ENCODE measurements around the gene PLEKHD1.
"Not testable (repeated sequence)": the region's sequence is repeated elsewhere in the genome, so short reads cannot be mapped to it uniquely, and the experiment has no call there.

Gene PLEKHD1

GRCh38 chr14:69484444-69485314 is at the start of gene PLEKHD1:
Gene PLEKHD1 (plus strand): TSS chr14:69484728. CDS start chr14:69484966, 238 bp downstream.
- no peak for DNase-seq

- no peak for DNase-seq
These were observed 44.8 kb upstream of the PLEKHD1 start for GRCh38 chr14:69439521-69440270.

- no peak for DNase-seq
These were observed 42.6 kb upstream of the PLEKHD1 start for GRCh38 chr14:69441948-69442347.

- no peak for DNase-seq
These were observed 41.2 kb upstream of the PLEKHD1 start for GRCh38 chr14:69443296-69443805.

GRCh38 chr14:69449216-69449615 is 35.3 kb upstream of the PLEKHD1 start:
- no peak for DNase-seq

- no peak for DNase-seq
These were observed 32.6 kb upstream of the PLEKHD1 start for GRCh38 chr14:69451941-69452340.

- no peak for DNase-seq
These were observed 26.2 kb upstream of the PLEKHD1 start for GRCh38 chr14:69458350-69458749.

- no peak for DNase-seq
These were observed 25.4 kb upstream of the PLEKHD1 start for GRCh38 chr14:69459122-69459521.

GRCh38 chr14:69460093-69460701 is 24.3 kb upstream of the PLEKHD1 start:
- DNase-seq: no peak

- DNase-seq: no peak
These were observed 20.1 kb upstream of the PLEKHD1 start for GRCh38 chr14:69464379-69464778.

- DNase-seq: no peak
These were observed 19.7 kb upstream of the PLEKHD1 start for GRCh38 chr14:69464829-69465228.

- no peak for DNase-seq
These were observed 15.6 kb upstream of the PLEKHD1 start for GRCh38 chr14:69468949-69469348.

- DNase-seq: peak; percentile 17
These were observed 13.1 kb upstream of the PLEKHD1 start for GRCh38 chr14:69471436-69471835.

GRCh38 chr14:69471916-69472315 is 12.6 kb upstream of the PLEKHD1 start:
- DNase-seq: no peak

GRCh38 chr14:69473260-69473659 is 11.3 kb upstream of the PLEKHD1 start:
- DNase-seq: no peak

- no peak for DNase-seq
These were observed 10.6 kb upstream of the PLEKHD1 start for GRCh38 chr14:69473946-69474345.

GRCh38 chr14:69475194-69475818 is 9.2 kb upstream of the PLEKHD1 start:
- no peak for DNase-seq

GRCh38 chr14:69476824-69477450 is 7.6 kb upstream of the PLEKHD1 start:
- not testable (repeated sequence) for DNase-seq

GRCh38 chr14:69478055-69478454 is 6.5 kb upstream of the PLEKHD1 start:
- not testable (repeated sequence) for DNase-seq

- no peak for DNase-seq
These were observed 4.8 kb upstream of the PLEKHD1 start for GRCh38 chr14:69479696-69480095.

GRCh38 chr14:69480136-69480535 is 4.4 kb upstream of the PLEKHD1 start:
- DNase-seq: no peak

- DNase-seq: no peak
These were observed 2.5 kb upstream of the PLEKHD1 start for GRCh38 chr14:69481815-69482568.
